DMS153 treated with DMSO at 0.1 percent for 48 hours (cell line): ENCODE results near the gene DUSP5.
"Not testable (repeated sequence)": the region's sequence is repeated elsewhere in the genome, so short reads cannot be mapped to it uniquely, and the experiment has no call there.

Experiments
- DNase-seq: peaks from one replicate; lab custom pipeline; 2025; ENCODE audit not compliant: unreplicated experiment; lab: John Stamatoyannopoulos, UW

Gene DUSP5

GRCh38 chr10:110514848-110515247 is 17.1 kb downstream of the DUSP5 start:
- no peak for DNase-seq

DNA sequence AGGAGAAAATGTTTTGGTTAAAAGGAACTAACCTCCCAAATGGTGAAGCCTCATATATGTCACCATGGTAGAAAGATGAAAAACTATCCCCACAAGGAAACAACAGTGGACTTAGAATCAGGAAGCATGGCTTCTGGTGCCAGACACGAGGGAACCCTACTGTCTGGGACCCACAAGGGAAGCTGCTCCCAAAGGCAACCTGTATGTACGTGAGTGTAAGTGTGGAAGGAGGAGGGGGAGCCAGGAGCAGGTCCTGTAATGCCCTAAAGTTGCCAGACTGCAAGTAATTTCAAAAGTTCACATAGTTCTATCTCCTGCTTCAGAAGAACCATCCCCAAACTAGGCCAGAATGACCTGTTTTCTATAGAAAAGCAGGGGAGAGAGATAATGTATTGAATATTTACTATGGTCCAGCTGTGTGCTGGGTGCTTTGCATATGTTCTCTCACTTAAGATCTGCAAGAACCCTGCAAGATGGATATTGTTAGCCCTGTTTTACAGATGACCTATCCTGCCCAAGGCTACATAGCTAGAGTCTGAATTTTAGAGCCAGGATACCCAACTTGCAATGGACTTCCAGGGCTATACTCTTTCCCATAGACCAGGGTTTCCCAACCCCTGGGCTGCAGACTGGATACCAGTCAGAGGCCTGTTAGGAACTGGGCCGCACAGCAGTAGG is 19.2 kb downstream of the DUSP5 start:
- DNase-seq, result no peak

DNA sequence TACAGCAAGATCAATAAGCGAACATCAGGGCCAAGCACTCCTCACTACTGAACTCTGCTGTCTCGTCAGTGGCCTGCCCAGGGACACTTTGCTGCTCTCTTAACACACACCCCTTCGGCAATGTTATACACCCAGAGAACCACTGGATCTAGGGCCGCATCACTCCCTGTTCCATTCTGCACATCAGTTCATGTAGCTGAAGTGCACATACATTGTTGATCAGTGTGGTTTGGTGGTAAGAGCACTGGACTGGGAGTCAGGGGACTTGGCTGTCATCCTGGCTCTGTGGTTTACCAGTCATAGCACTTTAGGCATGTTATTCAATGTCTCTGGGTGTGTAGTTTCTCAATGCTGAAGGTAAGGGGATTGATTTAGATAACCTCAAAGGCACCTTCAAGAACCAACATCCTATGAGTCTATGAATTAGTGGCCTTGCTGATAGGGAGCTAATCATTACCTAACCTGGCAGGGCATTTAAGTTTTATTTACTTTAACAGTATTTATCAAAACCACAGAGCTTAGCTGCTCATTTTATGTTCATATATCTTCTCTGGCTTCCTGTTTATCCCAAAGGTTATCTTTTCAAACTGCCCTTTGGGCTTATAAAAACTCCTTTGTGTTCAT is 24.8 kb downstream of the DUSP5 start:
- DNase-seq, result no peak

DNA sequence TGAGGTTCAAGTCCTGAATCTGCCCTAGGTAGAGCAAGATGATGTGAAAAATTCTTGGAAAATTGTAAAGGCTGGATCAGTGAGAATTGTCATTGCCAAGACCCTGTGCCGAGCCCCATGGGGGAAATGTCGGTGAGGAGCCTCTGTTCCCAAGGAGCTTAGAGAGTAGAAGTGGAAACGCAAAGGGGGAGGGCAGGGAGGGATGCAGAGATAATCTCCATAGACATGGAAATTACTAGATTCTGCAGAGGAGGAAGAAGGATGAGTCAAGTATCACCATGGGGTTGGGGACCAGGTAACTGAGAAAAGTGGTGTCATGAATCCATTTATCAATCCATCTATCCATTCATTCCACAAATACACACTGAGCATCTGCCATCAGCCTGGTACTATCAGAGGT is 26.0 kb downstream of the DUSP5 start:
- no peak for DNase-seq

- no peak for DNase-seq
These were observed 26.6 kb downstream of the DUSP5 start for GRCh38 chr10:110524179-110524858.

GRCh38 chr10:110524859-110525232 is 27.1 kb downstream of the DUSP5 start:
- no peak for DNase-seq

DNA sequence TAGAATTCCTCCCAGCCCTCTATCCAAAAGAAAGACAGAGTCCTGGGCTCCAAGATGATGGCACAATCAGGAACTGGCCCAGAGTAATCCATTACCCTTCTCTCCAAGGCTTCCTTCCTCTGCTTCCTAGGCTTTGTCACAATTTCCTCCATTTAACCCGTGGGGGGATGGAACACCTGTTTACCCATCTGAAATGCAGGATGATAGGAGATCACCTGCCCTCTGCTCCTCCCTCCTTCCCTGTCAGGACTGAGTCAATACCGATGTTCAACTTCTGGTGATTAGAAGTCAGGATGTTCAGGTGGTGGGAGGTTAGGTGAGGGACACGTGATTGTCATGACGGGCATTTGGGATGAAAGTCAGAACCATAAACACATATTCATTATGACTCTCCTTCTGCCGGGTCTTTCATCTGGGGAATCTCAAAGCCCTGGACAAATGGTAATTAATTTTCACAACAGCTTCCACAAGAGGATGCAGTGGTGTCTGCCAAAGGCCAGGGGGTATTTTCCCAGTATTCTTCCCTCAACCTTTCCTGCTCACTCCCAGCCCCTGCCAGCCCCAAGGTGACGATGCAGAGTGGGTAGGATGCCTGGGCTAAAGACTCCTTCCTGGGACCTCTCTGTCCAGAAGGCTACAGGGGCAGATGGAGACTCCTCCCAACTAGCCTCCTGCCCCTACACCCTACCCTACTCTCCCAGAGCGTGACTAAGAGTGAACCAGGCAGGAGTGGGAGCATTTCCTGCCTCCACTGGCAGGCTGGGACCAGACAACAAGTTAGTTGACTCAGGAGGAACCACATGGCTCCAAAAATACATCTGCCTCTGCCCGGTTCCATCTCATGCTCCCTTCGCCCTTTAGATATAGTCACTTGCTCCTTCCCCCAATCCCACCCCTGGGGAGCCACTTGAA is 27.9 kb downstream of the DUSP5 start:
- DNase-seq, result no peak

- DNase-seq, result no peak
These were observed 30.0 kb downstream of the DUSP5 start for GRCh38 chr10:110527731-110528171.

DNA sequence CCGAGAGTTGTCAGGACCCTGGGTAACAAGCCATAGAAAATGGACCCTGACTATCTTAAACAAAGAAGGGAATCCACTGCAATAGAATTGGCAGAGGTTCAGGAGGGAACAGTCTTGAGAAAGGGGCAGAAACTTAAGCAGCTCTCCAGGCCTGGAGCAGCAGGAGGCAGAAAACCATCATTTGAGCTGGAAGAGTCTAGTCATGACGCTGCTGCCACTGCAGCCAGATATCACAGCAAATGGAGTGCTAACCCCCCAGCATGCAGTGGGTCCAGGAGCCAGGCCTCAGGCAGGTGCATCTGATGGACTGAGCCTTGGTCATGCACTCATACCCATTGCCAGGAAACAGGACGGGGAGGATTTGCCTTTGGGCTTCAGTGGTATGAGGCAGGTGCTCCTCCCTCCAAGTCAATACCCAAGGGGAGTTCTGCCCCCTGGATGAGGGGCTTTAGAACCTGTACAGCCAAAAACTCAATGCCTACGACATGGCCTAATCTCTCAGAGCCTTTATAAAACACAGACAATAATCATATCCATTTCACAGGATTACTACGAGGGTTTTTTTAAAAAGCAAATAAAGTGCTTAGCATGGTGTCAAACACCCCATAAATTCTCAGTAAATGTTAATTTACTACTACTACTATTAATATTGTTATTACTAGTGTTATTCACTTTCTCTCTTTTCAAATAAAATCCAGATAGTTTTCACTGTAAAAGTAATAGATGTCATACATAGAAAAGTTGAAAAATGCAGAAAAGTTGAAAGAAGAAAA is 30.7 kb downstream of the DUSP5 start:
- no peak for DNase-seq

DNA sequence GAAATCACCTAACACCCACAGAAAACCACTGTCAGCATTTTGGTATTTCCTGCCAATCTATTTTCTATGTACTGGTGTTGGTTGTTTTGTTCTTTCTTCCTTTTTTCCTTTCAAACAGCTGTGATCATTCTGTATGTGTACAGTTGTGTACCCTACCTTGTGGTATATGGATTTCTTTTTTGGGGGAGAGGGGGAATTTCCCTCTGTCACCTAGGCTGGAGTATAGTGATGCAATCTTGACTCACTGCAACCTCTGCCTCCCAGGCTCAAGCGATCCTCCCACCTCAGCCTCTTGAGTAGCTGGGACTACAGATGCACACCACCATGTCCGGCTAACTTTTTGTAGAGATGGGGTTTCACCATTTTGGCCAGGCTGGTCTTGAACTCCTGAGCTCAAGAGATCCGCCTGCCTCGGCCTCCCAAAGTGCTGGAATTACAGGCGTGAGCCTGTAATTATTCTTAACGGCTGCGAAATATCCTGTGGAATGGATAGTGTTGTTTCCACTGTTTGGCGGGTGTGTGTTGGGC is 31.4 kb downstream of the DUSP5 start:
- DNase-seq, result not testable (repeated sequence)

DNA sequence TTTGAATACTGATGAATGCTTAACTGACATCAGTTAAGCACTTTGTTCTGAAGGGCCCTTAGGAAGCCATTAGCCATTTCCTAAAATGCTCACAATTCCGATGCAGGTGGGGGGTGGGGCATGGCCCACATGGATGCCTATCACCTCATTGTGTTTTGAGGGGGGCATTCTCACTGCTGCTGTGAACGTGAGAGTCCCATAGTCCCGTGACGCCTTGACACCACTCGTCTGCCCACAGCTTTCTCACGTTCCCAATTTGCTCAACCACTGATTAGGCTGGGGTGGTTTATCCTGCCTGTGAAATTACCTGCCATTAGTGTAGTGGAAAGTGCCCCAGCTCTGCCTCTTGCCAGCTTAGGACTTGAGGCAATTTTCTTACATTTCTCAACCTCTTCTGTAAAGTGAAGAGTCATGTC is 31.9 kb downstream of the DUSP5 start:
- no peak for DNase-seq

GRCh38 chr10:110530131-110530831 is 32.6 kb downstream of the DUSP5 start:
- DNase-seq, result no peak

DNA sequence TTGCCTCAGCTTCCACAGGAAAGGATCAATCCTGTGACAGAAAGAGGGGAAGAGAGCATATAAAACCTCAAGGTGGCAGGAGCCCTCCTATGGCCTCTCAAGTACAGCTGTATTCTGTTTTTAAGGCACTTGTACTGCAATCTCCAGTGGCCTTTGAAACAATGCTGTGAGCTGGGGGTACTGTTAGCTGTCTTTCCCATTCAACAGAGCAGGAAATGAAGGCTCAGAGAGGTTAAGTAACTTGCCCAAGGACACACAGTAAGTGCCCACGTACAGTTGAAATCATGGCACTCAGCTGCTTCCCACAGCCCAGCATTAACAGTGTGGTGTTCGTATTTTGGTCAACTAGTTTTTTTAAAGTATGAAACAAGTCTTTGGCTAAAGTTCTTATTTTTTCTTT is 34.0 kb downstream of the DUSP5 start:
- no peak for DNase-seq

- DNase-seq, result not testable (repeated sequence)
These were observed 34.9 kb downstream of the DUSP5 start for GRCh38 chr10:110532628-110533027.

GRCh38 chr10:110533149-110533548 is 35.4 kb downstream of the DUSP5 start:
- DNase-seq, result no peak

DNA sequence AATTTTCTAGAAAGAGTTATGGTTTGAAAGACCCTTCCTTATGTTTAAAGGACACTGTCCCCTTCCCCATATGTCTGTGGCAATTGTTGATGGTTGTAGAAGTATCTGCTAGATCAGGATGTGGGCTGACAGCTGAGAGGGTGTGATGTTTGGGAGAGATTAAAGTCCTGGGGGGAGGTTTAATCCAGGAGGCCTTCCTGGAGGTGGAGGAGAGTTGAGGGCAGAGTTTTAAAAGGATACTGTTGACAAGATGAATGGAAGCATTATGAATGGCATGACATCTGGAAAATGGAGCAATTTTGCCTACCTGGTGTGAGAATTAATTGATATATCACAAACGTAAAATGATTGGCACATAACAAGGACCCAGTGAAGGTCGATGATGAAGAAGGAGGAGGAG is 36.9 kb downstream of the DUSP5 start:
- DNase-seq, result no peak

GRCh38 chr10:110535958-110536891 is 38.5 kb downstream of the DUSP5 start:
- no peak for DNase-seq

GRCh38 chr10:110539091-110539490 is 41.4 kb downstream of the DUSP5 start:
- no peak for DNase-seq

GRCh38 chr10:110540031-110540430 is 42.3 kb downstream of the DUSP5 start:
- no peak for DNase-seq
